GM19438 (cell line): Measurements from ENCODE around the gene PCDHGA12.
A peak's percentile ranks its signal among the peaks of the same experiment; 100 is the strongest.
"Not testable (repeated sequence)": the region's sequence is repeated elsewhere in the genome, so short reads cannot be mapped to it uniquely, and the experiment has no call there.

Experiments used
- ATAC-seq: cut with Tn5 transposase; IDR thresholded peaks from one replicate; pipeline ENCODE4 v1.9.1; 2021; ENCODE audit warnings: low read depth; ENCODE audit not compliant: unreplicated experiment

The PCDHGA12 gene

DNA sequence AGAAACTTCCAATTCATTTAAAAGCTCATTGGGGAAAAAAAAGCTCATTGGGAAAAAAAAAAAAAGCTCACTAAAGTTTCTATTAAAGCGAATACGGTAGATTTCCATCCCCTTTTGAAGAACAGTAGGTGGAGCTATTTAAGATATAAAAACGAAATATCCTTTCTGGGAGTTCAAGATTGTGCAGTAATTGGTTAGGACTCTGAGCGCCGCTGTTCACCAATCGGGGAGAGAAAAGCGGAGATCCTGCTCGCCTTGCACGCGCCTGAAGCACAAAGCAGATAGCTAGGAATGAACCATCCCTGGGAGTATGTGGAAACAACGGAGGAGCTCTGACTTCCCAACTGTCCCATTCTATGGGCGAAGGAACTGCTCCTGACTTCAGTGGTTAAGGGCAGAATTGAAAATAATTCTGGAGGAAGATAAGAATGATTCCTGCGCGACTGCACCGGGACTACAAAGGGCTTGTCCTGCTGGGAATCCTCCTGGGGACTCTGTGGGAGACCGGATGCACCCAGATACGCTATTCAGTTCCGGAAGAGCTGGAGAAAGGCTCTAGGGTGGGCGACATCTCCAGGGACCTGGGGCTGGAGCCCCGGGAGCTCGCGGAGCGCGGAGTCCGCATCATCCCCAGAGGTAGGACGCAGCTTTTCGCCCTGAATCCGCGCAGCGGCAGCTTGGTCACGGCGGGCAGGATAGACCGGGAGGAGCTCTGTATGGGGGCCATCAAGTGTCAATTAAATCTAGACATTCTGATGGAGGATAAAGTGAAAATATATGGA is at the start of gene PCDHGA12:
Gene PCDHGA12 (plus strand): TSS at position 176 of the 782 bp plus-strand sequence. CDS start 253 bp downstream, at position 429.
- peak; percentile 89 for ATAC-seq

DNA sequence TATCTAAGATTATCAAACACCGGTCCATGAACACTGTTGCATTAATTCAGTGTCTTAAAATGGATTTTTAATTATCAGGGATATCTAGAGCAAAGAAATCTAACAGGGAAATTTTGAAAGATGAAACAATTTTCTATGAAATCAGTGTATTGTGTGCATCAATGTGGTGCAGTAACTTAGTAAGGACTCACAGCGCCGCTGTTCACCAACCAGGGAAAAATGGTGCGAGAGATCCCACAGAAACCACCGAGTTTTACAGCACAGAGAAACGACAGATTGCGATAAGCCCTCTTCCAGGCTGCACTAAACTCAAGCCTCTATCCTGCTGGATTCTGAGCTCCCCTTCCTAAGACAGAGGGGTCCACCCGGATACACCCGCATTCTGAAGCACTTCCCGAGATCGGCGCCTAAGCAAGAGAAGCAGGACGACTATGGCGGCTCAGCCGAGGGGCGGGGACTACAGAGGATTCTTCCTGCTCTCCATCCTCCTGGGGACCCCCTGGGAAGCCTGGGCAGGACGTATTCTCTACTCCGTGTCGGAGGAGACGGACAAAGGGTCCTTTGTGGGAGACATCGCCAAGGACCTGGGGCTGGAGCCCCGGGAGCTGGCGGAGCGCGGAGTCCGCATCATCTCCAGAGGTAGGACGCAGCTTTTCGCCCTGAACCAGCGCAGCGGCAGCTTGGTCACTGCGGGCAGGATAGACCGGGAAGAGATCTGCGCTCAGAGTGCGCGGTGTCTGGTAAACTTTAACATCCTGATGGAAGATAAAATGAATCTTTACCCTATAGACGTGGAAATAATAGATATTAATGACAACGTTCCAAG is 47.6 kb upstream of the PCDHGA12 start, which contains the start of gene PCDHGA7:
Gene PCDHGA7 (plus strand): TSS at position 274 of the 826 bp plus-strand sequence. CDS start 158 bp downstream, at position 432.
- peak; percentile 60 for ATAC-seq

DNA sequence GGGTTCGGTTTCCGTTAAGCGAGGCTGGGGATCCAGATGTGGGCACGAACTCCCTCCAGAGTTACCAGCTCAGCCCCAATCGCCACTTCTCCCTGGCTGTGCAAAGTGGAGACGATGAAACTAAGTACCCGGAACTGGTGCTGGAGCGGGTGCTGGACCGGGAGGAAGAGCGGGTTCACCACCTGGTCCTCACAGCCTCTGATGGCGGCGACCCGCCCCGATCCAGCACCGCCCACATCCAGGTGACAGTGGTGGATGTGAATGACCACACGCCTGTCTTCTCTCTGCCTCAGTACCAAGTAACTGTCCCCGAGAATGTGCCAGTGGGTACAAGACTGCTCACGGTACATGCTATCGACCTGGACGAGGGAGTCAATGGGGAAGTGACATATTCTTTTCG is 47.0 kb upstream of the PCDHGA12 start:
- ATAC-seq: no peak

DNA sequence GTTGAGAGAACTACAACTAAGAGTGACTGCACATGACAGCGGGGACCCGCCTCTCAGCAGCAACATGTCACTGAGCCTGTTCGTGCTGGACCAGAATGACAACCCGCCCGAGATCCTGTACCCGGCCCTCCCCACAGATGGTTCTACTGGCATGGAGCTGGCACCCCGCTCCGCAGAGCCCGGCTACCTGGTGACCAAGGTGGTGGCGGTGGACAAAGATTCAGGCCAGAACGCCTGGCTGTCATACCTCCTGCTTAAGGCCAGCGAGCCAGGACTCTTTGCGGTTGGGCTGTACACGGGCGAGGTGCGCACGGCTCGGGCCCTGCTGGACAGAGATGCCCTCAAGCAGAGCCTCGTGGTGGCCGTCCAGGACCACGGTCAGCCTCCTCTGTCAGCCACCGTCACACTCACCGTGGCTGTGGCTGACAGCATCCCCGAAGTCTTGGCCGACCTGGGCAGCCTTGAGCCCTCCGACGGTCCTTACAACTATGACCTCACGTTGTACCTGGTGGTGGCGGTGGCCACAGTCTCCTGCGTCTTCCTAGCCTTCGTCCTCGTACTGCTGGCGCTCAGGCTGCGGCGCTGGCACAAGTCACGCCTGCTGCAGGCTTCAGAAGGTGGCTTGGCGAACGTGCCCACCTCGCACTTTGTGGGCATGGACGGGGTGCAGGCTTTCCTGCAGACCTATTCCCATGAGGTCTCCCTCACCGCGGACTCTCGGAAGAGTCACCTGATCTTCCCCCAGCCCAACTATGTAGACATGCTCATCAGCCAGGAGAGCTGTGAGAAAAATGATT is 45.6 kb upstream of the PCDHGA12 start:
- ATAC-seq: no peak

DNA sequence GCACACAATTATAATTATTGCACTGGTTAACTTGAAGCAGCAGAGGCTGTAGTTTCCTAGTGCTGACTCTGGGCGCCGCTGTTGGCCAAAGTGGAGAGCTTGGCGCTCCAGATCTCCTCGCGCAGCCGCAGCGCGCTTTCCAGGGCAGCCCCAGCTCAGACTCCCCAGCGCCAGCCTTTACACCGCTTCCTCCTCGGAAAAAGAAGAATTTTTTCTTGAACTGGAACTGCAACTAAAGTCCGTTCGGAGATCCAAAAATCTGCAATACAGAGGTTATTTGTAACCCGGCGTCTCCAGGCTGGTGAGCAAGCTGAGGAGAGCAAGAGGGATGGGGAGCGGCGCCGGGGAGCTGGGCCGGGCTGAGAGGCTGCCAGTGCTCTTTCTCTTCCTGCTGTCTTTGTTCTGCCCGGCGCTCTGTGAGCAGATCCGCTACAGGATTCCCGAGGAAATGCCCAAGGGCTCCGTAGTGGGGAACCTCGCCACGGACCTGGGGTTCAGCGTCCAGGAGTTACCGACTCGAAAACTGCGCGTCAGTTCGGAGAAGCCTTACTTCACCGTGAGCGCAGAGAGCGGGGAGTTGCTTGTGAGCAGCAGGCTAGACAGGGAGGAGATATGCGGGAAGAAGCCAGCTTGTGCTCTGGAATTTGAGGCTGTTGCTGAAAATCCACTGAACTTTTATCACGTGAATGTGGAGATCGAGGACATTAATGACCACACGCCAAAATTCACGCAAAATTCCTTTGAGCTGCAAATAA is 42.6 kb upstream of the PCDHGA12 start, which contains the start of gene PCDHGB4:
Gene PCDHGB4 (plus strand): TSS at position 142 of the 755 bp plus-strand sequence. CDS start 187 bp downstream, at position 329.
- ATAC-seq: peak; percentile 89

DNA sequence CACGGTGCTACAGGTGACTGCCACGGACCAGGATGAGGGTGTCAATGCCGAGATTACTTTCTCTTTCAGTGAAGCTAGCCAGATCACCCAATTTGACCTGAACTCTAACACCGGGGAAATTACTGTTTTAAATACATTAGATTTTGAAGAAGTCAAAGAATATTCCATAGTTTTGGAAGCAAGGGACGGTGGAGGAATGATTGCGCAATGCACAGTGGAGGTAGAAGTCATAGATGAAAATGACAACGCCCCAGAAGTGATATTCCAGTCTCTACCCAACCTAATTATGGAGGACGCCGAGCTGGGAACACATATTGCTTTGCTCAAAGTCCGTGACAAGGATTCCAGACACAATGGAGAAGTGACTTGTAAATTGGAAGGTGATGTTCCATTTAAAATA is 41.6 kb upstream of the PCDHGA12 start:
- no peak for ATAC-seq

DNA sequence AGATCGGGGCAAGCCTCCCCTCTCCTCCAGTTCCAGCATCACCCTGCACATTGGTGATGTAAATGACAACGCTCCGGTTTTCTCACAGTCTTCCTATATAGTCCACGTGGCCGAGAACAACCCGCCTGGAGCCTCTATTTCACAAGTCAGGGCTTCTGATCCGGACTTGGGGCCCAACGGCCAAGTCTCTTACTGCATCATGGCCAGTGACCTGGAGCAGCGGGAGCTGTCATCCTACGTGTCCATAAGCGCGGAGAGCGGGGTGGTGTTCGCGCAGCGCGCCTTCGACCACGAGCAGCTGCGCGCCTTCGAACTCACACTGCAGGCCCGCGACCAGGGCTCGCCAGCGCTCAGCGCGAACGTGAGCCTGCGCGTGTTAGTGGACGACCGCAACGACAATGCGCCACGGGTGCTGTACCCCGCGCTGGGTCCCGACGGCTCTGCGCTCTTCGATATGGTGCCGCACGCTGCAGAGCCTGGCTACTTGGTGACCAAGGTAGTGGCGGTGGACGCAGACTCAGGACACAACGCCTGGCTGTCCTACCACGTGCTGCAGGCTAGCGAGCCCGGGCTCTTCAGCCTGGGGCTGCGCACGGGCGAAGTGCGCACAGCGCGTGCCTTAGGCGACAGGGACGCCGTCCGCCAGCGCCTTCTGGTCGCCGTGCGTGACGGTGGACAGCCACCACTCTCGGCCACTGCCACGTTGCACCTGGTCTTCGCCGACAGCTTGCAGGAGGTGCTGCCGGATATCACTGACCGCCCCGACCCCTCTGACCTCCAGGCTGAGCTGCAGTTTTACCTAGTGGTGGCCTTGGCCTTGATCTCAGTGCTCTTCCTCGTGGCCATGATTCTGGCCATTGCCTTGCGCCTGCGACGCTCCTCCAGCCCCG is 40.9 kb upstream of the PCDHGA12 start:
- ATAC-seq: no peak

DNA sequence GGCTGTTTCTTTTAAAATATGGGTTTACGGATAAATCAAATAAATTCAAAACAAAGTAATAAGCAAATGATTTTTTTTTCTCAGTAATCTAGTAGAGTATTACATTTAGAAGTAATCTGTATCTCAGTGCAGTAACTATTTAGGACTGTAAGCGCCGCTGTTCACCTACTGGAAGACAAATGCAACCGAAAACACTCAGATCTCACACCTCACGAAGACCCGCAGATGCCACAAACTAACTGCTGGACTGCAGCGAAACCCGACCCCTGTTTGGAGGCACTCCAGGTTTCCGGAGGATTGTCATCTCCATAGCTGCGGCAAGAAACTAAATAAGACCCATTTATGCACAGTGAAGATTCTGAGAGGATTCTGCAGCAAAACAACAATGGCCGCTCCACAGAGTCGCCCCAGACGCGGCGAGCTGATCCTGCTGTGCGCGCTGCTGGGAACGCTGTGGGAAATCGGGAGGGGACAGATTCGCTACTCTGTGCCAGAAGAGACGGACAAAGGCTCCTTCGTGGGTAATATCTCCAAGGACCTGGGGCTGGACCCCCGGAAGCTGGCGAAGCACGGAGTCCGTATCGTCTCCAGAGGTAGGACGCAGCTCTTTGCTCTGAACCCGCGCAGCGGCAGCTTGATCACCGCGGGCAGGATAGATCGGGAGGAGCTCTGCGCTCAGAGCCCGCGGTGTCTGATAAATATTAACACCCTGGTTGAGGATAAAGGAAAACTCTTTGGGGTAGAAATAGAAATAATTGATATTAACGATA is 37.7 kb upstream of the PCDHGA12 start, which contains the start of gene PCDHGA8:
Gene PCDHGA8 (plus strand): TSS at position 205 of the 770 bp plus-strand sequence. CDS start 181 bp downstream, at position 386.
- no peak for ATAC-seq

DNA sequence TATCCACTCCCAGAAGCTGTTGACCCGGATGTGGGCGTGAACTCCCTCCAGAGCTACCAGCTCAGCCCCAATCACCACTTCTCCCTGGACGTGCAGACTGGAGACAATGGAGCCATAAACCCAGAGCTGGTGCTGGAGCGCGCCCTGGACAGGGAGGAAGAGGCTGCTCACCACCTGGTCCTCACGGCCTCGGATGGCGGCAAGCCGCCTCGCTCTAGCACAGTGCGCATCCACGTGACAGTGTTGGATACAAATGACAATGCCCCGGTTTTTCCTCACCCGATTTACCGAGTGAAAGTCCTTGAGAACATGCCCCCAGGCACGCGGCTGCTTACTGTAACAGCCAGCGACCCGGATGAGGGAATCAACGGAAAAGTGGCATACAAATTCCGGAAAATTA is 37.0 kb upstream of the PCDHGA12 start:
- no peak for ATAC-seq

DNA sequence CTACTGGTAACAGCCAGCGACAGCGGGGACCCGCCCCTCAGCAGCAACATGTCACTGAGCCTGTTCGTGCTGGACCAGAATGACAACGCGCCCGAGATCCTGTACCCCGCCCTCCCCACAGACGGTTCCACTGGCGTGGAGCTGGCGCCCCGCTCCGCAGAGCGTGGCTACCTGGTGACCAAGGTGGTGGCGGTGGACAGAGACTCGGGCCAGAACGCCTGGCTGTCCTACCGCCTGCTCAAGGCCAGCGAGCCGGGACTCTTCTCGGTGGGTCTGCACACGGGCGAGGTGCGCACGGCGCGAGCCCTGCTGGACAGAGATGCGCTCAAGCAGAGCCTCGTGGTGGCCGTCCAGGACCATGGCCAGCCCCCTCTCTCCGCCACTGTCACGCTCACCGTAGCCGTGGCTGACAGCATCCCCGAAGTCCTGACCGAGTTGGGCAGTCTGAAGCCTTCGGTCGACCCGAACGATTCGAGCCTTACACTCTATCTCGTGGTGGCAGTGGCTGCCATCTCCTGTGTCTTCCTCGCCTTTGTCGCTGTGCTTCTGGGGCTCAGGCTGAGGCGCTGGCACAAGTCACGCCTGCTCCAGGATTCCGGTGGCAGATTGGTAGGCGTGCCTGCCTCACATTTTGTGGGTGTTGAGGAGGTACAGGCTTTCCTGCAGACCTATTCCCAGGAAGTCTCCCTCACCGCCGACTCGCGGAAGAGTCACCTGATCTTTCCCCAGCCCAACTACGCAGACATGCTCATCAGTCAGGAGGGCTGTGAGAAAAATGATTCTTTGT is 35.7 kb upstream of the PCDHGA12 start:
- not testable (repeated sequence) for ATAC-seq

DNA sequence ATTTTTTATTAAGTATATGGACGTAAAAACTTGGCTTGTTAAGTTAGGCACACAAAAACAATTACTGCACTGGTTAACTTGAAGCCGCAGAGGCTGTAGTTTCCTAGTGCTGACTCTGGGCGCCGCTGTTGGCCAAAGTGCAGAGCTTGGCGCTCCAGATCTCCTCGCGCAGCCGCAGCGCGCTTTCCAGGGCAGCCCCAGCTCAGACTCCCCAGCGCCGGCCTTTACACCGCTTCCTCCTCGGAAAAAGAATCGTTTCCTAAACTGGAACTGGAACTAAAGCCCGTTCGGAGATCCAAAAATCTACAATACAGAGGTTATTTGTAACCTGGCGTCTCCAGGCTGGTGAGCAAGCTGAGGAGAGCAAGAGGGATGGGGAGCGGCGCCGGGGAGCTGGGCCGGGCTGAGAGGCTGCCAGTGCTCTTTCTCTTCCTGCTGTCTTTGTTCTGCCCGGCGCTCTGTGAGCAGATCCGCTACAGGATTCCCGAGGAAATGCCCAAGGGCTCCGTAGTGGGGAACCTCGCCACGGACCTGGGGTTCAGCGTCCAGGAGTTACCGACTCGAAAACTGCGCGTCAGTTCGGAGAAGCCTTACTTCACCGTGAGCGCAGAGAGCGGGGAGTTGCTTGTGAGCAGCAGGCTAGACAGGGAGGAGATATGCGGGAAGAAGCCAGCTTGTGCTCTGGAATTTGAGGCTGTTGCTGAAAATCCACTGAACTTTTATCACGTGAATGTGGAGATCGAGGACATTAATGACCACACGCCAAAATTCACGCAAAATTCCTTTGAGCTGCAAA is 32.4 kb upstream of the PCDHGA12 start, which contains the start of gene PCDHGB5:
Gene PCDHGB5 (plus strand): TSS at position 192 of the 796 bp plus-strand sequence. CDS start 181 bp downstream, at position 373.
- ATAC-seq: peak; percentile 97

DNA sequence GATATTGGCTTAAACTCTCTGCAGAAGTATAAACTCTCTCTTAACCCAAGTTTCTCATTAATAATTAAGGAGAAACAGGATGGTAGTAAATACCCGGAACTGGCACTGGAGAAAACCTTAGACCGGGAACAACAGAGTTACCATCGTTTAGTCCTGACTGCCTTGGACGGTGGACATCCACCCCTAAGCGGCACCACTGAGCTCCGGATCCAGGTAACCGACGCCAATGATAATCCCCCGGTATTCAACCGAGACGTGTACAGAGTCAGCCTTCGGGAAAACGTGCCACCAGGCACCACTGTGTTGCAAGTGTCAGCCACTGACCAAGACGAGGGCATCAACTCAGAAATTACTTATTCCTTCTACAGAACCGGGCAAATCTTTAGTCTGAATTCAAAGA is 31.7 kb upstream of the PCDHGA12 start:
- no peak for ATAC-seq

DNA sequence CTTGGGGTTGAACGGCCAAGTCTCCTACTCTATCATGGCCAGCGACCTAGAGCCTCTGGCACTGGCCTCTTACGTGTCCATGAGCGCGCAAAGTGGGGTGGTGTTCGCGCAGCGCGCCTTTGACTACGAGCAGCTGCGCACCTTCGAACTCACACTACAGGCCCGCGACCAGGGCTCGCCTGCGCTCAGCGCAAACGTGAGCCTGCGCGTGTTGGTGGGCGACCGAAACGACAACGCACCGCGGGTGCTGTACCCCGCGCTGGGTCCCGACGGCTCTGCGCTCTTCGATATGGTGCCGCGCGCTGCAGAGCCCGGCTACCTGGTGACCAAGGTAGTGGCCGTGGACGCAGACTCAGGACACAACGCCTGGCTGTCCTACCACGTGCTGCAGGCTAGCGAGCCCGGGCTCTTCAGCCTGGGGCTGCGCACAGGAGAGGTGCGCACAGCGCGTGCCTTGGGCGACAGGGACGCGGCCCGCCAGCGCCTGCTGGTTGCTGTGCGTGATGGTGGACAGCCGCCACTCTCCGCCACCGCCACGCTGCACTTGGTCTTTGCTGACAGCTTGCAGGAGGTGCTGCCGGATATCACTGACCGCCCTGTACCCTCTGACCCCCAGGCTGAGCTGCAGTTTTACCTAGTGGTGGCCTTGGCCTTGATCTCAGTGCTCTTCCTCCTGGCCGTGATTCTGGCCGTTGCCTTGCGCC is 30.6 kb upstream of the PCDHGA12 start:
- no peak for ATAC-seq

DNA sequence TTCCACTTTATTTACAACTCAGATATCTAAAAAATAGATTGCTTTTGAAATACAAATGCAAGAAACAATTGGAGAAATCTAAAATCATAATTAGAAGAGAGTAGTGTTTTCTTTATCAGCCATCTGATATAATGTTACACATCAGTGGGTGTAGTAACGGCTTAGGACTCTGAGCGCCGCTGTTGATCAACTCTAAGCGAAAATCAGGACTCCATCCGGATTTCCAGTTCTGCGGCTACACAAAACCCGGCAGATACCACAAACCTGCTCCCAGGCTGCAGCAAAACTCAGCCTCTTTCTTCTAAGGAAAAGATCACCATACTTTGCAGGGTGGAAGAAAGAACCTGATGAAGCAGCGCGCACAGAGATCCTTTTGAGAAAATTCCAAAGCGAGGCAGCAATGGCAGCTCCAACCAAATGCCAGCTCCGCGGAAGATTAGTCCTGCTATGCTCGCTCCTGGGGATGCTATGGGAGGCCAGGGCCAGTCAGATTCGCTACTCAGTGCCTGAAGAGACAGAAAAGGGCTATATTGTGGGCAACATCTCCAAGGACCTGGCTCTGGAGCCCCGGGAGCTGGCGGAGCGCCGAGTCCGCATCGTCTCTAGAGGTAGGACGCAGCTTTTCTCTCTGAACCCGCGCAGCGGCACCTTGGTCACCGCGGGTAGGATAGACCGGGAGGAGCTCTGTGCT is 27.6 kb upstream of the PCDHGA12 start, which contains the start of gene PCDHGA9:
Gene PCDHGA9 (plus strand): TSS at position 226 of the 691 bp plus-strand sequence. CDS start 175 bp downstream, at position 401.
- no peak for ATAC-seq

DNA sequence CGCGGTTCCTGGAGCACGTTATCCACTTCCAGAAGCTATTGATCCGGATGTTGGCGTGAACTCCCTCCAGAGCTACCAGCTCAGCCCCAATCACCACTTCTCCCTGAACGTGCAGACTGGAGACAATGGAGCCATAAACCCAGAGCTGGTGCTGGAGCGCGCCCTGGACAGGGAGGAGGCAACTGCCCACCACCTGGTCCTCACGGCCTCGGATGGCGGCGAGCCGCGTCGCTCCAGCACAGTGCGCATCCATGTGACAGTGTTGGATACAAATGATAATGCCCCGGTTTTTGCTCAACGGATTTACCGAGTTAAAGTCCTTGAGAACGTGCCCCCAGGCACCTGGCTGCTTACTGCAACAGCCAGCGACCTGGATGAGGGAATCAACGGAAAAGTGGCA is 26.9 kb upstream of the PCDHGA12 start:
- no peak for ATAC-seq
